Vagina (tissue), 2 donors: ENCODE data around the gene VPS37D.

Experiments
- POLR2A ChIP-seq, 2 donors: fragments of 450-650 bp; IDR thresholded peaks; one replicate each; pipeline ENCODE4 v1.6.1; 2017; ENCODE audit warnings: antibody characterized with exemption in 2 of 2, mild to moderate bottlenecking in 2 of 2, moderate library complexity in 2 of 2
- TF ChIP-seq, protein P1 (sequence below), 3 experiments: fragments of 450-650 bp in 2 of 3; fragments of 200-600 bp in 1 of 3; sonication (generic) in 1 of 3; IDR thresholded peaks; one replicate each; pipeline ENCODE4 v1.5.1; 2017 to 2019; ENCODE audit warnings: antibody characterized with exemption in 3 of 3, mild to moderate bottlenecking in 2 of 3, moderate library complexity in 2 of 3

DNA sequence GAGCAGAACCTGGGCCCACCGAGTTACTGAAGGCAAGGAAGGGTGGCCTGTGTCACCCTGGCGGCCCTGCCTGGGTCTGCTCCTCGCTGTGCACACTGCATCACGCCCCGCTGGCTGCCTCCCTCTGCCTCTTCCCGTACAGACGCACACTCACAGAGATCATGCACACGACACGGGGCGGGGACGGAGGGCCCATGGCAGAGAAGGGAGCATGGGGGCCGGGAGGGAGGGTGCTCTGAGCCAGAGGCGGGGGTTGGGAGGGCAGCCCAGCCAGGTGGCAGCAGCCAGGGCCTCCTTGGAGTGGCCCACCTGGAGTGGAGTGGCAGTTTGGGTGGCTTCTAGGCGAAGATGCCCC, 32.4 kb downstream of the VPS37D start:
- TF ChIP-seq, protein P1, sequence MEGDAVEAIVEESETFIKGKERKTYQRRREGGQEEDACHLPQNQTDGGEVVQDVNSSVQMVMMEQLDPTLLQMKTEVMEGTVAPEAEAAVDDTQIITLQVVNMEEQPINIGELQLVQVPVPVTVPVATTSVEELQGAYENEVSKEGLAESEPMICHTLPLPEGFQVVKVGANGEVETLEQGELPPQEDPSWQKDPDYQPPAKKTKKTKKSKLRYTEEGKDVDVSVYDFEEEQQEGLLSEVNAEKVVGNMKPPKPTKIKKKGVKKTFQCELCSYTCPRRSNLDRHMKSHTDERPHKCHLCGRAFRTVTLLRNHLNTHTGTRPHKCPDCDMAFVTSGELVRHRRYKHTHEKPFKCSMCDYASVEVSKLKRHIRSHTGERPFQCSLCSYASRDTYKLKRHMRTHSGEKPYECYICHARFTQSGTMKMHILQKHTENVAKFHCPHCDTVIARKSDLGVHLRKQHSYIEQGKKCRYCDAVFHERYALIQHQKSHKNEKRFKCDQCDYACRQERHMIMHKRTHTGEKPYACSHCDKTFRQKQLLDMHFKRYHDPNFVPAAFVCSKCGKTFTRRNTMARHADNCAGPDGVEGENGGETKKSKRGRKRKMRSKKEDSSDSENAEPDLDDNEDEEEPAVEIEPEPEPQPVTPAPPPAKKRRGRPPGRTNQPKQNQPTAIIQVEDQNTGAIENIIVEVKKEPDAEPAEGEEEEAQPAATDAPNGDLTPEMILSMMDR (IDR thresholded peaks at IDR 0.05): no peak
- TF ChIP-seq POLR2A (IDR thresholded peaks at IDR 0.05): no peak
